GM18909 (cell line): ENCODE data around the gene TSHZ3.

Experiments
- ATAC-seq: cut with Tn5 transposase; IDR thresholded peaks from one replicate; pipeline ENCODE4 v1.9.1; 2021; ENCODE audit warnings: mild to moderate bottlenecking; ENCODE audit not compliant: unreplicated experiment, poor library complexity

The TSHZ3 gene

DNA sequence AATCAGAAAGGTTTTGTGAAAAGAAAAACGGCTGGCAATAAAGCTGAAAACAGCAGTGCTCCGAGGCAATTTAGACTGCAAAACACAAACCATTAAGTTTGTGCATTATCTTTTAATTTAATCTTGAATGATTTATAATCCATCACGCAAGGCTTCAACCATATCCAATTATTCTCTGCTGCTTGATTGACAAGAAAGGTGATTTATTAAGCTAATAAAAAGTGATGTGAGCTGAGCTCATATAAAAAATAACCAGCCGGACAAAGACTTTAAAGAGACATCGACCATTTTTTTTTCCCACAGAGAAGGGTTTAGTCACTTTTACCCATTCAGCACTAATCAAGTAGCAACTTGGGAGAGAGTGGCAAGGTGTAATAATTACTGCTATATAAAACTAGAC lies 33.6 kb downstream of the TSHZ3 start:
- ATAC-seq = no peak

DNA sequence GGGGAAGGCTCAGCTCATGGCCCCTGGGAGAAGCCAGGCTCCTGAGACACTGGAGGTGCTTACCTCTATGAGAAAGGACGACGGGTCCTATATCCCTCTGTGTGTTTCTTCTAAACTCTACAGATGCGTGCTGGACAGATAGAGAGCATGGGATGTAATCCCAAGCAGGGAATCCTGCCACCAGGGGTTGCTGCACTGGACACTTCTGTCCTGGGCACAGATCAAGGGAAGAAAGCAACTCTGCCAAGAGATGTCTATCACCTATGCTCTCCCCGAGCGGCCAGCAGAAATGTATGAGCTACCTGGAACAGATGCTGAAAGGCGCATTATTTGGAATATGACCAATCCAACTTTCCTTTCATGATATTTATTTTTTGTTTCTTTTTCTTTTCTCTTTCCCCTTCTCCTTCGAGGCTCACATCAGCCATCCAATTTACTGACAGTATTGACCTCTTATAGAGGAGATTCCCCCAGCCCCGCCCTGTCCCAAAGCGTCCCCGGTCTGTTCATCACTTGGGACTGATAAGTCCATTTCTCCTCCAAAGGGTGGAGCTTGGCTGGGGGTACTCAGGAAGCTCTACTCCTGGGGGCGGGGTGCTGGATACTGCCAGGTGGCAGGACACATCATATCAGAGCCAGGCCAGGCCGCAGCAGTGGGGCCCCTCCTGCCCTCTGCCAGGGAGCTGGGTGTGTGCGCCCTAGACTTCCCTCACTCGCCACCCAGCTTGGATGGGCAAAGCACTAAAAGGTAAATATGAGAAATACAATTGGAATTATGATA lies 34.2 kb downstream of the TSHZ3 start:
- no peak for ATAC-seq

DNA sequence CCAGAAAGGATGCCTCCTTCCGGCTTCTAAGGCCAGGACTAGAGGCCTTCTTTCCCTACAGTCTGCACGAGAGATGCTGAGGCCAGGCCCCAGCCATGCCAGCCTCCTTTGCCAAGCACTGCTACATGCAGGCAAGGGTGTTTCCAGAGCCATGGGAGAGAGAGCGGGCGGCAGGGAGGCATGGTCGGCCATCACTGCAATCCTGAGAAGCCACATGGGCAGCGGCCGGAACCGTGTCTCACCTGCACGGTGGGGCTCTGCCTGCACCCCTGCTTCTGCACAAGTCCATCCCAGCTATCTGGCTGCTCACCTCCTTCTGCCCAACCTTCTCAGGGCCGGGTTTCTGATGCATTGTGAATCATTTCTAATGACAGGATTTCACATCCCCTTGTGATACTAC lies 35.1 kb downstream of the TSHZ3 start:
- no peak for ATAC-seq

DNA sequence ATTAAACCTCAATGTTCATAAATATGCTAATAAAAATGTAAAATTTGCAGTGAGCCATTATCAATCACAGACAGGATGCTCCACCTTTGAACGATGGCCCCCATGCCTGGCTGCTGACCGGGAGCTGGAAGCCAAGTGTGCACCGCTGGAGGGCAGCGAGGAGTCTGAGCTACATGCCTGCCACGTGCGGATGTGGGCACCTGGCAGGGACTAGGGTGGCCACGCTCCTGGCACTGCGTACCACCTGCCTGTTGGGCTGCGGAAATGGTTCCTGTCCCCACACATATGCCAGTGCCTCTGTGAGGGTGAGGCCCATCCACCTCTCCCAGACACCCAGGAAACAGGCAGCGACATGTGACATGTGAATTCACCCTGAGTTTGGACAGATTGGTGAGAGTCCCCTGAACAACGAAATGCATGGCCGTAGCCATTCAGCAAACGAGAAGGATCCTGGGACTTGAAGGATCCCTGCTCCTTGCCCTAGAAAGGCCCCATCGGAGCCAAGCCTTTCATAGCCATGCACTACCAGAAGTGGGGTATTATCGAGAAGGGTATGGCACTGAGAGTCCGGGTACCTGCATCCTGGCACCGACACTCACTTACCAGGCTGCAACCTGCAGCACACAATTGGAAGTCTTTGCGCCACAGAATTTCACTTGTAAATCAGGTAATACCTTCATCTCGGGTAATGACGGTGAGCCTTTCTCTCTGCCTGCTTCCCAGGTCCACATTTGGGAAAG lies 35.8 kb downstream of the TSHZ3 start:
- no peak for ATAC-seq

DNA sequence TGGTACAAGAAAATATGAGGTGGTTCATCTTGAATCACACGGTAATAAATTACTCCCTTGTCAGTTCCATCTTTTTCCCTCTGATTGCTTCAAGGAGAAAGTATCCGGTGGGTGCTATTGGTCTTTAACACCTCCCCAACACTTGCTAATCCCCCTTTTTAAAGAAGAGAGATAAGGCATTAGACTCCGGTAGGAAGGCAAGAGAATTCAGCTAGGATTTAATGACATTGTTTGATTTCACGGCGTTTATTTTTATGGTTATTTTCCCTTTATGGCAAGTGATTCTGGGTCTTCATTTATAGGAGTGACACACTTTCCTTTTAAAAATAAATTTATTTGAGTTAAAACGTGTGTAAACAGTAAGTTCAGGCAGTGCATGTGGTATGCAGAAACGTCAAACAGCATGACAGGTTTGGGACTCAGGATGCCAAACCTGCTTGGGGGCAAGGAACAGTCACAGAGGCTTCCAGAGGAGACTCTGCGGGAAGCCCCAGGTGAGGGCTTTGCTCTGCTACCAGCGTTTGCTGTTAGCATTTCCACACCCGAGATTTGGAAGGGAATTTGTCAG lies 36.5 kb downstream of the TSHZ3 start:
- ATAC-seq = no peak

DNA sequence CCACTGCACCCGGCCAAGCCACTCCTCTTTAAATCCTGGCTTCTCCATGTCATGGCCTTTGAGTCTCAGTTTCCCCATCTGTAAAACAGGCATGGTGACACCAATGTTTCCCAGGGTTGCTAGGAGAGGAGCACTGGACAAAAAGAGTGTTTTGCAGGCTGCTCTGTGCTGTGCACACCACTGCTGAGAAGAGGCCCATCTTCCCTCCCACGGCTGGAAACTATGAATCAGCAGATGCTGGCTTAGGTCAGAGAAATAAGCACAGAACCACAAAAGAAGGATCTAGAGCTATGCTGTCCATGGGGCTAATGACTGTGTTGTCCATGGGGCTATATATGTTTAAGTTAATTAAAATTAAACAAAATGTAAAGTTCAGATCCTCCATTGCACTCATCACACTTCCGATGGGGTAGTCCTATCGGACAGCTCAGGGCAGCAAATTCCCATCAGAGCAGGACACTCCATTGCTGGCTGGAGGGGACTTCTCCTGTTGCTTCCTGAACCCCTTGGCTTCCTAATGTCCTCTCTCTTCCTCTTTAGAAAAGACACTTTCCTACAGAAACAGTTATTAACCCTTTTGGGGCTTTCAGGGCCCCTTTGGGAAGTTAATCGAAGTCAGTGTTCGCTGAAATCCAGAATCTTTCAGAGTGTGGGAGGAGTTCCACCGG lies 37.1 kb downstream of the TSHZ3 start:
- no peak for ATAC-seq

DNA sequence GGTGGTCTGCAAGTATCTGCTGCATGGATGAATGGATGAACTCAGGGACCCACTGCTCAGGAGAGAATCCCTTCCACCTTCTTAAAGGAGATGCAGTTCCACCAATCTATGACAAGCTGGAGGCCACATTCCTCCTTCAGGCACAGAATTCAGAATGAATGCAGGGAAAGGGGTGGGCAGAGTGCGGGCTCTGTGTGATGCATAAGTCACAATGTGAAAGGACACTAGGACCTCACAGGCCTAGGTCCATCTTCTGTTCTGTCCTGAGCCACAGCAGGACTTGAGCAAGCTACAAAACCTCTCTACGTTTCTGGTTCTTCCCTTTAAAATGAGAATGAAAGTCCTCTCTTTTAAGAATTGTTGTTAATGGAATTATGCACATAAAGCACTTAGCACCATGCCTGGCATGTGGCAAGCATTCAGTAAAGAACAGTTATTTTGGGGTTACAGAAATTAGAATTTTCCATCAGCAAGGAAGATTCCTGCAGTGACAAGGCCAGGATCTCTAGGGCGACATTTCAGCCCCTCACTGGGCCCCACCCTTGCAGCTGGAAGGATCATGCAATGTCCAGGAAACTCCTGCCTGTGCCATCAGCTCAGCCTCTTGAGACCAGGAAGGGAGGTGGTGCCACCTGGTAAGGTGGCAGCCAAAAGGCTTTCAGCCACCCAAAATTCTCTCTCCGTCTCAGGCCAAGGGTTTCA lies 38.7 kb downstream of the TSHZ3 start:
- ATAC-seq = no peak

DNA sequence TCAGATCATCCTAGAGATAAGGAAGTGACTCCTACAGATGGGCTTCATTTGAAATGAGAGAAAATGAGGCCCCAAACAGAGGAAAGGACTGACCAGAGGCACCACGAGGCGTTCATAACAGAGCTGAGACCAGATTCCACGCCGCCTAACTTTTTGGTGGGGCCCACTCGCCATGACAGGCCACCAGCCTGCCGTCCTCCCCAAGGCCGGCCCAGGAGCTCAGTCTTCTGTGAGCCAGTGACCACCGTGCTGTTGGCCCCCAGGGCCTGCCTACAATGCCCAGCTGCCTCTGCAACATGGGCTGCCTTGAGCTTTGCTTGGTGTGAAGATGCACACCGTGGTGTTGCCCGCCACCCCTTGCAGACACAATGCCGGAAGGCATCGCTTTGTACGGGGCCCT lies 40.5 kb downstream of the TSHZ3 start:
- no peak for ATAC-seq

DNA sequence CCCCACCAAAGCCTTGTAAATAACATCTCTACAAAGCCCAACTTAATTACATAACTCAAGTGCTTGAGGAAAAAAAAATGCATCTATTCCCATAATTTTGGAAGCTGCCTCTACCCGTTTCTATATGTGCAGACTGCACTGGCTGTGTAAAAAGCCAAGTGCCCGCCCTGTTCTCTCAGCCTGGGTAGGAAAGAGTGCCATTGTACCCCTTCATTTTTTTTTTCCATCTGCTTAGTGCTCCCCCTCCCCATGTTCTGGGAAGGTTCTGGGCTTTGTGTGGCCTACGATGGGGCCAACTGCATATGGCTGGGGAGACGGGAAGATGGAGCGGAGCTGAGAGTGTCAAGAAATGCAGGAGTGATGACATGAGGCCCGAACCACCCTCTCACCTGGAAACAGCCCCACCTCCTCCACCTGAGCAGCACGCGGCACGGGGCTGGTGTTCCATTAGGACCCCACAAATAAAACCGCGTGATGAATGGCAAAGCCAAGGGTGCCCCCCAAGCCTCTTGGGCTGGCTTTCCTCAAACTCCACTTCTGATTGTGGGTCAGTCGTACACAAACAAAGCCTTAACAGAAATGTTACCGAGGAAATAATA lies 42.1 kb downstream of the TSHZ3 start:
- ATAC-seq = no peak

DNA sequence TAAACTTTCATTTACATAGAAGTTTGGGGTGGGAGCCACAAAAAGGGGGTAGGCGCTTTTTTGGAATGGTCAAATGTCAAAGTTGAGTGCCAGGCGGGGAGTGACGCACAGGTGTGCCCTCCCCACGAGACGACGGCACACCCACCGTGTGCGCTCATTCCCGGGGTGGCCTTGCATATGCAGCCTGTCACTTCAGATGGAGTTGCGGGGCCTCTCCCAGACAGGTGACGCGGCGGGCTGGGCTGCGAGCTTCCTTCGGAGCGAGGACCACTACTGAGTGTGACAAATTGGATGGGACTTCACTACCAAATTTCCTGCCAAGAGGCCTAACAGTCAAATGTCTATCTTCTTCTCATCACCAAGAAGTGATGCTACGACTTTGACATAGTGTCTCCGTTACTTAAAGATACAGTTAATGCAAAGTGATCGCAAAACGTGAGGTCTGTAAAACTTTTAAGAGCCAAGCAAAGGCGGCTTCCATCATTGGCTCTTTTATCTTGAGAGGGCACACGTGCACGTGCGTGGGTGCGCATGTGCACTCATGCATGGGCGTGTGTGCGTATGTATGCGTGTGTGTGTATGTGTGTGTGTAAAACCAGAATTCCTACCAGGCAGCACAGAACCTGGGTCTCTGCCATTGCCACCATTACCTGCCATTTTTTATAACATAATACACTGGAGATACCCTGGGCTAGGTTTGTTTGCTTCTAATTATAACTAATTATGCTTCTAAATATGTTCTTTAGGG lies 43.1 kb downstream of the TSHZ3 start:
- no peak for ATAC-seq

DNA sequence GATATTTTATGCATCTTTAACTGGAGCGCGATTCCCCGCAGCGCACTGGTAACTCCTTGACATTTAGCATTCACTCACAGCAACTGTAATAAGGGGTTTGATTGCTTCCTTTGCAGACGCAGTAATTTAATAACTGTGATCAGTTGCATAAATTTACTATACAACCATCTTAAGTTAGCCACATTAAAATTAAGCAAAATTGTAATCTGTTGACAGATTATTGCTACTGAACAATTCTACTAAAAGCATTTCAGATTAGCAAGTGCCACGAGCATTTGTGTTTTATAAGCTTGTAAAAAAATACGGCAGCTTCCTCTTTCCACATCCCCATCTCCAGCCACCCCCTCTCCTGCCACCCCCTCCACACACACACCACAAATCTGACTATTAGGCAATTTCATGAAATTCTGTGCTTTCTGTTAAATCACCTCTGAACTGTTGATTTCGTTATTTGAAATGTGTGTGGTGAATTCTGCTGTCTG lies 44.4 kb downstream of the TSHZ3 start:
- ATAC-seq = no peak

DNA sequence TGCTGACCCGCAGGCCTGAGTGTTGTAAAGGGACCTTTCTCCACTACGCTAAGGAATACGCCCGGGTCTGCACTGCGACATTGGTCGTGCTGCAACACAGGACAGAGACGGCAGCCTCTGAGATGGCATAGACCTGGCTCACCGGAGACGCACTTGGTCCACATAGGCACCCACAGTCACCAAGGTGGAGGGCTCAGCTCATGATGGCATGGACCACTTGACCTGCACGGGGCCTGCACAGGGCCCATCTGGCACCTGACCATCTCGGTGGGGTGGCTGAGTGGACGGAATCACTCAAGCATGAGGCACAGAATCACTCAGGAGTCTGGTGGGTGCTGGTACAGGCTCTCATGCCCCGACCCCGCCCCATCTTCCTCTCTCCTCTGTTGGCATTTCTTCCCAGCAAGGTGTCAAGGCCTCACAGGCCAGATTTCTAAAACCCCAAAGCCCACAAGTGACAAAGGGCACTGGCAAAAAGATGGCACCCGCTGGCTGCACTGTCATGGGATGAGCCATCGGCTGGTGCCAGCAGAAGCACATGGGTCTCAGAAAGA lies 45.9 kb downstream of the TSHZ3 start:
- ATAC-seq = no peak

DNA sequence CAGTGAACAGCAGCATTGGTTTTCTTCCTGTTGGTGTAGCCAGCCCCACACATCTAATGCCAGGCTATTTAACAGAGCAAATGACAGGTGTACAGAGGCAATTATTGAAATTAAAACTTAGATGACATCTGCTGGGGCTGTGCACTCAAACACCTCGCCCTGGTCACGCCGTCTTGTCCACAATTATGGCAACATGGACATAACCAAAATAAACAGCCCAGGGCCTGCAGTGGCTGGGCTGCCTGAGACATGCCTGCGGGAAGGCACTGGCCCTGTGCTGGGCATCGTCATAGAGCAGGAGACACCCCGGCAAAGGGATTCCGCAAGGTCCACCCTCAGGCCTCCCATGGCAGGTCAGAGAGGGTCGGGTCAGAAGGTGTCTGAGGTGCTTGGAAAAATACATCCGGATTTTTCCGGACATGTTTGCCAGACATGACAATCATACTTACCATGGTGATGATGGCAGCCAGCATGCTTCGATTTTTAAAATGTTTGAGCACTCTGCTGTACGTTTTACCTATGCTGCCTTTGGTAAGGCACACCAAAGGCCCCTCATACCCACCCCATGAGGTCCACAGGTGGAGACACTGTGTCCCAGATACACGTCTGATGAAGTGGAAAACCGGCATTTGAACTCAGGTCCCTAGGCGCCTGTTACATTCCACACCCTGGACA lies 47.8 kb downstream of the TSHZ3 start:
- ATAC-seq = no peak

DNA sequence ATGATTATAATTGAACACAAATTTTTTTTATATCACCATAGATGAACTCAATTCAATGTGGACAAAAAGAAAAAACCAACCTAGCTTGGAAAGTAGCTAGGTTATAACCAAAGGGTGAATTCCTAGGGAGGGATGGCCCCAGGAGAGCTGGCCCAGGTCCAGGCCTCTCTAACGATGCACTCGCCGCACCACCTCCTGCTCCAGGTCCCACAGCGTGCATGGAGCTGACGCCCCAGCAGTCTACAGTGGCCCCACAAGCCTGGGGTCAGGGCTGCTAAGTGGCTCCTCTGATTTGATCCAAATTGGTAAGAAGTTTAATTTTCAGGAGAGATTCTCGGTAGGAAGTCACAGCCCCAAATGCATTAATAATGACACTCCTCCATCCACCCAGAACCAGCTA lies 48.8 kb downstream of the TSHZ3 start:
- ATAC-seq = no peak

DNA sequence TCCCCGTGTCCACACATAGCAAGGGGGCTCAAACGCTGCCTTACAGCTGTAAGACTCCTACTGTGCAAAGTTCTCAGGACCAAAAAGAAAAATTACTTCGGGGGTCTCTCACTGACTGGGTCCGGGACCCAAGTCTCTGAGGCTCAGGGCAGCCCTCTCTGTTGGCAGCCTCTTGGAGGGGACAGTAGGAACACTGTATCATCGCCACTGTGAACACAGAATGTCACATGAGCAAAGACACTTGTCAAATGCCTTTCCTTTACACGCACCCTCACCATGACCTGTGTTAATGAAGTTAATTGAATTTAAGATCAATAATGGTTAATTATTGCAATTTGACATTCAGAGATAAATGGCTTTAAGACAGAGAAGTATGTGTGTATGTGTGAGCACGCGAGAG lies 49.6 kb downstream of the TSHZ3 start:
- ATAC-seq = no peak

DNA sequence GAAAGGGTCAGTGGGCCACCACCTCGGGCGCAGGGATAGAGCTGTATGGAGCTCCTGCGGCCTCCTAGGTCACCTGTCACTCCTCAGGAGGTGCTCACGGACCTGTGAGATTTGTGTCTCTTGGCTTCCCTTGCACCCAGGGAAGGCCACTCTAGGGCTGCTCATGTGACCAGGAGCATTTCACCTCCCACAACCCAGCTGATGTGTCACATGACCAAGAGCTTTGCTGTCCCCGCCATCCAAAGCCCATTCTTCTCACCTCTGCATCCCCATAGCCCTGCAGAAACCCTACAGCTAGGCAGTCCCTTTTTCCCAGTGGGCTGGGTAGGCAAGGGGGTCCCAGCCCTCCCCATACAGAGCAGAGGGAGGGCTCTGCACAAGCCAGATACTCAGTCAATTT lies 51.2 kb downstream of the TSHZ3 start:
- no peak for ATAC-seq

DNA sequence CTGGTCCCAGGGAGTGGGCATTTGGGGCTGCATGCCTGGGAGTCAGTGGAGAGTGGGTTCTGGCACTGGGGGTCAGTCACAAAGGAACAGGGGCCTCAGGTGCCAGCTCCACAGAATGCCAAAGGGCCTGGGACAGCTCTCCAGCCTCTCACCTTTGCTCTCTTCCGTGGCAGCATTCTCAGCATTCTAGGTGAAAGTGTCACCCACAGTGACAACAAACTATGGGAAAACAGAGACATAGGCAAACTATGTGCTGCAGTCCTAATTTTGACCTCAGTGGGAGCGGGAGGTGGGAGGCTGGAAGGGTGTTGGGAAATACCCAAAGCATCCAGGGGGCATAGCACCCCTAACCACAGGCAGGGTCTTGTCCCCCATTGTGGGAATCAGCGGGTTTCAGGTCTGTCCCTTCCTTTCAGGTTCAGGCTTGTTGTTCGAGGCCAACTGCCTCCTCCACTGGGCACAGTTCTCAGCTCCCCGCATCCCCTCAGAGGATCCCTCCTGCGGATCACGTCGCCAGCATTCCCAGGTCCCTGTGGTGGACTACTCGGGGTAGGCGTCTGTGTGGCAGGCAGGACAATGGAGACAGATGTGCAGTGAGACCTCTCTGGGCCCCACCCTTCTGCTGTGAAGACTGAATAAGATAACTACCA lies 52.4 kb downstream of the TSHZ3 start:
- ATAC-seq = no peak

DNA sequence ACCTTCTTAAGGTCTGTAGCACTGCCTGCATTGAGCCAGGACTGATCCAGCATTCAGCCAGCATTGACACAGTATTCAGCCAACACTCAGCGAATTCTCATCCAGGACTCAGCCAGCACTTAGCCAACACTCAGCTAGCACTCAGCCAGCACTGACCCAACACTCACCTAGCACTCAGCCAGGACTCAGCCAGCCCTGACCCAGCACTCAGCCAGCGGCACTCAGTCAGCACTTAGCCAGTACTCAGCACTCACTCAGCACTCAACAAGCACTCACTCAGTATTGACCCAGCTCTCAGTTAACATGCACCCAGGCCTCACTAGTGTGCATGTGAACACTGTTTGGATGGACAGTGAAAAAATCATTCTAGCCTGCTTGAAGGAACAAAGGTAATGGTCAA lies 55.0 kb downstream of the TSHZ3 start:
- no peak for ATAC-seq
